HG03196 (cell line): ENCODE results near the gene HOXB6.

Experiments used
- ATAC-seq: cut with Tn5 transposase; IDR thresholded peaks from one replicate; pipeline ENCODE4 v1.9.1; 2021; ENCODE audit not compliant: unreplicated experiment

The HOXB6 gene

GRCh38 chr17:48555258-48556228, 49.2 kb downstream of the HOXB6 start:
- no peak for ATAC-seq

GRCh38 chr17:48554412-48555257, 50.2 kb downstream of the HOXB6 start:
- no peak for ATAC-seq

GRCh38 chr17:48553826-48554225, 51.0 kb downstream of the HOXB6 start:
- ATAC-seq, result no peak

GRCh38 chr17:48553190-48553547, 51.6 kb downstream of the HOXB6 start:
- no peak for ATAC-seq

- no peak for ATAC-seq
Observed at GRCh38 chr17:48552466-48553189, 52.2 kb downstream of the HOXB6 start.

- ATAC-seq, result no peak
Observed at GRCh38 chr17:48551596-48552465, 53.0 kb downstream of the HOXB6 start.

GRCh38 chr17:48551214-48551555, 53.6 kb downstream of the HOXB6 start:
- ATAC-seq, result no peak

GRCh38 chr17:48550502-48551213, 54.1 kb downstream of the HOXB6 start:
- no peak for ATAC-seq

- no peak for ATAC-seq
Observed at GRCh38 chr17:48549914-48550501, 54.8 kb downstream of the HOXB6 start.

- no peak for ATAC-seq
Observed at GRCh38 chr17:48549281-48549630, 55.5 kb downstream of the HOXB6 start.

GRCh38 chr17:48548523-48549280, 56.1 kb downstream of the HOXB6 start:
- ATAC-seq, result no peak

GRCh38 chr17:48547808-48548522, 56.8 kb downstream of the HOXB6 start:
- ATAC-seq, result no peak

- ATAC-seq, result no peak
Observed at GRCh38 chr17:48546924-48547807, 57.6 kb downstream of the HOXB6 start.

- ATAC-seq, result no peak
Observed at GRCh38 chr17:48546137-48546923, 58.5 kb downstream of the HOXB6 start.
